HG03060 (cell line): ENCODE data around the gene PTTG2.
"Not testable (repeated sequence)": the region's sequence is repeated elsewhere in the genome, so short reads cannot be mapped to it uniquely, and the experiment has no call there.

Experiments used
- ATAC-seq: cut with Tn5 transposase; IDR thresholded peaks from one replicate; pipeline ENCODE4 v1.9.1; 2021; ENCODE audit warnings: low read depth, moderate number of reproducible peaks; ENCODE audit not compliant: unreplicated experiment

The PTTG2 gene

GRCh38 chr4:37960098-37960497, at the start of gene PTTG2:
PTTG2 (plus strand) TSS chr4:37960398; CDS start chr4:37960435, 37 bp downstream.
- ATAC-seq, result no peak

GRCh38 chr4:37914539-37914938, 45.7 kb upstream of the PTTG2 start:
- ATAC-seq, result no peak

DNA sequence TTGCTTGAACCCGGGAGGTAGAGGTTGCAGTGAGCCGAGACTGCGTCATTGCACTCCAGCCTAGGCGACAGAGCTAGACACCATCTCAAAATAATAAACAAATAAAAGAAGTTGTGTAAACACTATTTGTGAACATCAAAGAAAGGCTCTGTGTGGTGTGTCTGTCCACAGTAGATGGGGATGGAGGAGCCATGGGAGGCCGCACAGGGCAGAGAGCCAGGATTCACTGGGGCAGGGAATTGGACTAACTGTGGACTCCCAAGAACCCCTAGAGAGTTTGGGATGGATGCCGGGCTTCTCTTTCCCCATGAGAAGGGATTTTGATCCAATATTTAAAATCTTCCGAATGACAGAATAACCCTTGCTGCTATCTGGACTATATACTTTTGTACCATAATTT, 42.8 kb upstream of the PTTG2 start:
- no peak for ATAC-seq

DNA sequence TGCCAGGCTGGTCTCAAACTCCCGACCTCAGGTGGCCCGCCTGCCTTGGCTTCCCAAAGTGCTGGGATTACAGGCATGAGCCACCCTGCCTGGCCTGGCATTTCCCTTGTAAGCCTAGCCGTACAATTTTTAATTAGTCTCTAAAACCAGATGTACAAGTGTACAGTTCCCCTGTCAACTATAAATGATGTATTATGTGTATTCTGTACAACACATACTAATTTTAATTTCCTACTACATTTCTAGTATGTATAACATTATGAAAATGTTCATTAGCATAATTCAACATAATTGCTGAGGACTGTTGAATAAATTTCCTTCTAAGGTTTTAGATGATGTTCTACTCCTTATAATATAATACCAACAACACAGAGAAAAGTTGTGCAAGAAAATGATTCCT, 41.5 kb upstream of the PTTG2 start:
- ATAC-seq, result no peak

- no peak for ATAC-seq
These were observed 37.9 kb upstream of the PTTG2 start for GRCh38 chr4:37922328-37922727.

DNA sequence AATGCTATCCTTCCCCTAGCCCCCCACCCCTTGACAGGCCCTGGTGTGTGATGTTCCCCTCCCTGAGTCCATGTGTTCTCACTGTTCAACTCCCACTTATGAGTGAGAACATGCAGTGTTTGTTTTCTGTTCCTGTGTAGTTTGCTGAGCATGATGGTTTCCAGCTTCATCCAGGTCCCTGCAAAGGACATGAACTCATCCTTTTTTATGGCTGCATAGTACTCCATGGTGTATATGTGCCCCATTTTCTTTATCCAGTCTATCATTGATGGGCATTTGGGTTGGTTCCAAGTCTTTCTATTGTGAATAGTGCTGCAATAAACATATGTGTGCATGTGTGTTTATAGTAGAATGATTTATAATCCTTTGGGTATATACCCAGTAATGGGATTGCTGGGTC, 37.1 kb upstream of the PTTG2 start:
- ATAC-seq, result not testable (repeated sequence)

GRCh38 chr4:37924946-37925345, 35.3 kb upstream of the PTTG2 start:
- ATAC-seq, result no peak

DNA sequence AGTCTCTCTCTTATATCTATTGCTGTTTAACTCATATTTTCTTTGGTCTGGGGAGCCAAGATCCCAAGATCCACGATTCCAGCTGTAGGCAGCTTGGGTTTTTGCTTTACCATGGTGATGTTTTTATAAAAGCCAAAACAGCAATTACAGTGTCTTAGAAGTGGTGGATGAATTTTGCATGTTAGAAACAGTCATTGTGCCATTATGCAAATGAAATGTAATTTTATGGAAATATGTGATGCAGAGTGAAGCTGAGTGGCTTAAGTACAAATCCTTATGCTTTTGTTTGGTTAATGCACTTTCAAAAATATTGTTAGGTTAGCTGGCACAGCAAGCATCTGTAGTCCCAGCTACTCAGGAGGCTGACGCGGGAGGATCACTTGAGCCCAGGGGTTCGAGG, 32.8 kb upstream of the PTTG2 start:
- ATAC-seq, result no peak

- no peak for ATAC-seq
These were observed 31.5 kb upstream of the PTTG2 start for GRCh38 chr4:37928426-37929416.

DNA sequence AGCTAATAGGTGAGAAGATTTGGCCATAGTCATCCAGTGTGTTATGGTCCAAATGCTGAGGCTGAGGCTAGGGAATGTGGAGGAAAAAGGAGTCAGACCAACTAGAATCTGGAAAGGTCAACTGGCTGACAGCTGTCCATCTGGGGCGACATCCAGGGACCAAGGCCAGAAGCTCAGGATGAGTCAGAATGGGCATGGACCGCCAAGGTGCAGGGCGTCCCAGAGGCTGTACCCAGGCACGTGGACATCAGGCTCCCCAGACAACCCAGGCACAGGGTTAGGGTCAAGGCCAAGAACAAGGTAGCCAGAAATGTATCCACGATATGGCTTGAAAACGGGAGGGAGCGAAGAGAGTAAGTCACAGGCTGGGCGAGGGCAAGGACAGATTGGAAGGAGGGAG, 26.1 kb upstream of the PTTG2 start:
- no peak for ATAC-seq

DNA sequence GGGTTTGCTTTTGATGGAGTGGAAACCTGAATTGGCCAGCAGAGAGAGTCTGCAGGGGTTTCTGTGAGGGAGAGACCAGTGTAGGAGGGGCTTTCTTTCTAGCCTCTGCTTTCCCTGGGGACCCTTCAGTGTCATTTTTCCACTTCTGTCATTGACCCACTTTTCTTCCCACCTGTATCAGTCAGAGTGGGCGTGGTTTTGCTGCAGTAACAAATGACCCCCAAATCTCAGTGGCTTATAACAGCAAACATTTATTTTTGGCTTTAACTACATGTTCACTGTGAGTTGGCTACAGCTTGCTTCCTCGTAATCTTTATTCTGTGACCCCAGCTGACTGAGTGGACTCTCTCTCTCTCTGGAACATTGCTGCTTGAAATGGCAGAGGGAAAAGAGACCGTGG, 25.6 kb upstream of the PTTG2 start:
- ATAC-seq, result no peak

- no peak for ATAC-seq
These were observed 25.2 kb upstream of the PTTG2 start for GRCh38 chr4:37935026-37935425.

DNA sequence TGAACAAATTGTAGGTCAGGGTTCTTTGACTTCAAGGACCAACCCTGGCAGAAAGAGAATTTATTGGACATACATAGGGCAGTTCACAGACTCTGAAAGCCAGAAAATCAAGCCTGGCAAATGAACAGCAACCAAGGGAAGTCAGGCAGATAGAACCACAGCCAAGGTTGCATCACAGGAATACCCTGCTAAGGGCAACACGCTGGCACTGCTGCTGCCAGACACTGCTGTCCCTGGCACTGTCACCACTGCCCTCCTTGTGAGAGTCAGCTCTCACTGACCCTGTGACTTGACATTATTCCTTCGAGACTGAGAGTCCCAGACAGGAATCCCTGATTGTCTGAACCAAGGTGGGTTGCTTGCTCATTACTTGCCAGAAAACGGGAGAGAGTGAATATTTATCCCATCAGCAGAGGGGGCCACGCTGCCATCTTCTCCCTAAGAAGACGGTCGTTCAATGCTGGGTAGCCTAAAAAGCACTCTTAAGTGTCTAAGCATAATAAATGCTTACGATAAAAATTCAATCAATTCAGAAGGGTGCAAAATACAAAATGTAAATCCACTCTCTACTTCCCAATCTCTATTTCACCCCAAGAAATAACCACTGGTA, 23.2 kb upstream of the PTTG2 start:
- no peak for ATAC-seq

DNA sequence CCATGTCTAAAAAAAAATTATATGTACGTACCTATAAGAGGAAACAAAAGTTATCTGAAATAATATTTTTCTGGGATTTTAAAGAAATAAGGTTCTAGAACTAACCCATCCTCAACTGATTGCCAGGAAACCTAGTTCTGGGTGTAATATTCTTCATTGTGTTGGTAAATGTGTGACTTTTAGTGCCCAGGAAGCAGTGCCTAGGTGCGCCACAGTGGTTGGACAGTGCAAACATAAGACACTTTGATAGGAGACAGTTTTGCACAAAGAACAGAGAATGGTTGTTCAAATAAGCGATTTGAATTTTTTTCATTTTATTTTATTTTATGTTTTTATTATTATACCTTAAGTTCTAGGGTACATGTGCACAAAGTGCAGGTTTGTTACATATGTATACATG, 22.0 kb upstream of the PTTG2 start:
- no peak for ATAC-seq

DNA sequence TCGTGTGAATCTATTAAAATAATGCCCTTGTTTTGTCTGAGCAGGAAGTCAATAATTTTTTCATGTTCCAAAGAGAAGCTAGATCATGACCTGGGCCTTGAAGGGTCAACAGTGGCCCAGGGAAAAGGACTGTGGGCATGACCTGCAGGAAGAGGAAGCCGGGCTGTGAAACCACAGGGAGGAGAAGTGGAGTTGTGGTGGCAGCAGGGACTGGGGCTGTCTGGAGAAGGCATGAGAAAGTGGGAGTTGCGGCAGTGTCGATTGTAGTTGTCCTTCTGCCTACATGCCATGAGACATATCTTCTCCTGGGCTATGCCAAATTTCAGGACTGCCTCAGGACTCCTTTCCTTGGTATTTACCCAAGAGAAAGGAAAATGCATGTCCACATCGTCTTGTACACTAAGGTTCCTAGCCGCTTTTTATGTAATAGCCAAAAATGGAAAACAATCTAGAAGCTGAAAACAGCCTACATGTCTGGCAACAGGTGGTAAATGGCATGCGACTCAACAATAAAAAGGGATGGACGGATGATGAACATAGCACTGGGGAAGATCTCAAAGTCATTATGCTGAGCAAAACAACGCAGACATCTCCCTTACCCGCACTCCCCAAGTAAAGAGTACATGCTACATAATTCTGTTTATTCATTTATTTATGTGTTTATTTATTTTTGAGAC, 13.6 kb upstream of the PTTG2 start:
- no peak for ATAC-seq

DNA sequence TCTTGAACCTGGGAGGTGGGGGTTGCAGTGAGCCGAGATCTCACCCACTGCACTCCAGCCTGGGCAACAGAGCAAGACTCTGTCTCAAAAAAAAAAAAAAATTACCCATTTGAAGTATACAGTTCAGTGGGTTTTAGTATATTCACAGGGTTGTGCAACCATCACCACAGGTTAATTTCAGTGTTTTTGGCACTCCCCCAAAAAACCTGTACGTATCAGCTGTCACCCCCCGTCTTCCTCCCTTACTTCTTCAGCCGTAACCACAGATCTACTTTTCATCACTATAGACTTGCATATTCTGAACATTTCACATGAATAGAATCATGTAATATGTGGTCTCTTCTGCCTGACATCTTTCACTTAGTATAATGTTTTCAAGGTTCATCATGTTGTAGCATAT, 11.7 kb upstream of the PTTG2 start:
- ATAC-seq, result no peak

GRCh38 chr4:37949636-37950426, 10.4 kb upstream of the PTTG2 start:
- no peak for ATAC-seq

DNA sequence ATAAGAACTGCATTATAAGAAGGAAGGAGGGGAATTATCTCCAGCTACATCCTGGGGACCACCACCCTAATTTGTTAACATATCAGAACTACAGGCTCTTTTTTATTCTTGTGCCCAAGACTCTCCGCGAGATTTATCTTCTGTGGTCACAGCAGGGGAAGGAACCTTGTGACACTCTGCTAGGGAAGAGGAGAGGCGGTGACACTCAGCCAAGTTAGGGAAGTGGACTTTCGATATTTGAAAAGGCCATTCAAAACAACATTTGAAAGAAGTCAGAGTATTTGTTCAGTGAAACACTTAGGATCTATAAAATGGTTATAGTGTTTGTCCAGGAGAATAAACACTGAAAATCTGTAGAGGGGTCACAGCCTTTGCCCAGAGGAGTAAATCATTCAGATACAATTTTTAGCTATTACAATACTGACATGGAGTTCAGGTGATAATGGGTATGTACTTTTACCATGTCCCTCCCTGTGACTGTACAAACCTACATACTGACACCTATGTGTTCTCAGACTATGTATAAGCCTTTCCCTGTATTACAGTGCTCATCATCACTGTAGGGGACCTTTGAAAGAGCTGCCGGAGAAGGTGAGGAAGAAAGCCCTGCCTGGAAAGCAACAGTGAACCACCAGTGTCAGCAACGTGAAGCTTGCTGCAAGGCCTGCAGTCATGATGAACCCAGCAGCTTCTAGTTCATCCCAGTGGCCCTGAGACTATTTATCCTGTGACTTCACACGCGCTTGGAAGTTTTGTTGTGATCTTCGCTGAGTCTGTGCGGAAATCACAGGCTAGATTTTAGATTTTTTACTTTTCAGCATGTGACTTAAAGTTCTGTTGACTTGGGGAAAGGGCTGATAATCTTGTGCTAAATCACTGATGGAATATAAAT, 8.5 kb upstream of the PTTG2 start:
- ATAC-seq, result no peak

GRCh38 chr4:37953156-37953555, 7.0 kb upstream of the PTTG2 start:
- no peak for ATAC-seq
